Bladder microvascular endothelial cell (primary cell): ENCODE results near the gene HCRTR2. TPM values are rescaled to one million over a fixed set of nuclear protein-coding genes. Genes with fewer than 3 reads are reported as not detected.

Source experiments
- total RNA-seq: library from RNA; depleted of rRNA; stranded (reverse); fragments of >200 nt; gene quantifications from 2 replicates; pipeline ENCODE4 v1.2.3, GENCODE V29; 2014

Gene HCRTR2
- not detected in 2 replicates for total RNA-seq

GRCh38 chr6:55174211-55175026 is at the start of gene HCRTR2:
TSS of gene HCRTR2 (plus strand) at chr6:55174515. CDS start at chr6:55174588, 73 bp downstream.

GRCh38 chr6:55327169-55327568 is 152.9 kb downstream of the HCRTR2 start, which contains the start of gene GFRAL:
TSS of gene GFRAL (plus strand) at chr6:55327469. CDS start at chr6:55327555, 86 bp downstream.

Other genes starting within 250 kb of the HCRTR2 start
- under 0.01 TPM in 1 of 2 replicates, not detected in the other for gene GFRAL, start 153.0 kb downstream of the HCRTR2 start, total RNA-seq